Measurements from ENCODE around the gene SUSD3.

GRCh38 chr9:93010704-93011103 is 47.8 kb upstream of the SUSD3 start:
- TF ChIP-seq CTCF (conservative IDR thresholded peaks at IDR 0.05) (no peak), ZFX (IDR thresholded peaks at IDR 0.05) (no peak)
